Smooth muscle cell (in vitro differentiated cells): ENCODE measurements around the gene FAM83F. TPM values are rescaled to one million over a fixed set of nuclear protein-coding genes. Genes with fewer than 3 reads are reported as not detected.

Experiments
- DNase-seq: peaks from one replicate; lab custom pipeline; 2025; ENCODE audit not compliant: unreplicated experiment; lab: John Stamatoyannopoulos, UW
- H2AFZ ChIP-seq: fragments of 200-600 bp; sonication (generic); 2 replicates; pipeline ENCODE4 v1.6.0; 2016; ENCODE audit warnings: antibody characterized with exemption, low read depth, mild to moderate bottlenecking
- H3F3A ChIP-seq: fragments of 200-600 bp; sonication (generic); 2 replicates; pipeline ENCODE4 v1.6.0; 2017; ENCODE audit warnings: antibody characterized with exemption, low read depth
- H3K27ac ChIP-seq: fragments of 200-600 bp; sonication (generic); 2 replicates; pipeline ENCODE4 v1.5.1; 2016; ENCODE audit warnings: low read depth, mild to moderate bottlenecking
- H3K27me3 ChIP-seq: fragments of 200-600 bp; sonication (generic); 2 replicates; pipeline ENCODE4 v1.6.1; 2016; ENCODE audit warnings: low read depth, mild to moderate bottlenecking
- H3K36me3 ChIP-seq: fragments of 200-600 bp; sonication (generic); 2 replicates; pipeline ENCODE4 v1.5.1; 2016; ENCODE audit warnings: low read depth
- H3K4me1 ChIP-seq: fragments of 200-600 bp; sonication (generic); 2 replicates; pipeline ENCODE4 v1.5.1; 2016; ENCODE audit warnings: low read depth
- H3K4me2 ChIP-seq: fragments of 200-600 bp; sonication (generic); 2 replicates; pipeline ENCODE4 v1.6.0; 2016; ENCODE audit warnings: mild to moderate bottlenecking
- H3K4me3 ChIP-seq: fragments of 200-600 bp; sonication (generic); 2 replicates; pipeline ENCODE4 v1.5.1; 2016; ENCODE audit warnings: mild to moderate bottlenecking
- H3K79me2 ChIP-seq: fragments of 200-600 bp; sonication (generic); 2 replicates; pipeline ENCODE4 v1.6.0; 2016; ENCODE audit warnings: low read depth, mild to moderate bottlenecking
- H3K9ac ChIP-seq: fragments of 200-600 bp; sonication (generic); 2 replicates; pipeline ENCODE4 v1.6.0; 2016; ENCODE audit warnings: low read depth
- H3K9me3 ChIP-seq: fragments of 200-600 bp; sonication (generic); replicated peaks from 2 replicates; pipeline ENCODE4 v1.5.1; 2016; ENCODE audit warnings: low read depth
- H4K20me1 ChIP-seq: fragments of 200-600 bp; sonication (generic); 2 replicates; pipeline ENCODE4 v1.6.0; 2016; ENCODE audit warnings: low read depth
- WGBS: methylation state at CpG from one replicate; pipeline ENCODE4 v1.1.7; 2016; ENCODE audit warnings: low lambda C conversion rate; 5-methylcytosine and 5-hydroxymethylcytosine counted together
- polyA plus RNA-seq: library from polyadenylated mRNA; unstranded; fragments of >200 nt; fragmentation: Nextera tagmentation; extraction: Ambion mirVana; gene quantifications from 2 replicates; pipeline ENCODE4 v1.2.1, GENCODE V29; 2016
- total RNA-seq: library from RNA; depleted of rRNA; stranded (reverse); fragments of >200 nt; gene quantifications from 2 replicates; pipeline ENCODE4 v1.2.3, GENCODE V29; 2014
- TF ChIP-seq, protein P1 (sequence below): fragments of 200-600 bp; sonication (generic); IDR thresholded peaks from 2 replicates; pipeline ENCODE4 v1.5.1; 2017; ENCODE audit warnings: borderline replicate concordance, mild to moderate bottlenecking, antibody characterized with exemption; ENCODE audit not compliant: insufficient read depth, poor library complexity, severe bottlenecking

Gene FAM83F
- total and polyA plus RNA-seq, 2 experiments from 2014 or later, result 1.4 to 1.6 TPM

DNA sequence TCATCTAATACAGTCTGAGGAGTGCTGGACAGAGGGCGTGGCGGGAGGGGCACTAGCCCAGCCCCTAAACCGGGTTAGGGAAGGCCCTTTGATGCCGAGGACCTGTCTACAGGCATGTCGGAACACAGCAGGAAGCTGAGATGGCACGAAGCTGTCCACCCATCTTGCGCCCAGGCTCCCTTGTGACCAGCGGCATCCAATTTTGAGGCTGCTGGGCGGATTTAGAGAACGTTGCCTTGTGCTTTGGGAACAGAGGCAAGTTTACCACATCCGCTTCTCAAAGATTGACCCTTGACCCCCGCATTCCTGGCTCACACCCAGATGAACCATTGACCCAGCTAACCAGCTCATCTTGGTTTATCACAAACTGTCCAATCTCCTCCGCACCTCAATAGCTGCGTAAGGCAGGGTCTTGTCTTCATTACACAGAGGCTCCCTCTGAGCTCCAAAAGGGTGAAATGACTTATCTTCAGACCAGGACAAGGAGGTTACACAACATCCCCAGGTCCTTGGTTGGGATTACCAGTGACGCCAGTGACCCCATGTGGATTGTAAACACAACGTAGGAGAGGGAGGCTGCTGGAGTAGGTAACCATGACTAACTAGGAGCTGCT, 4.5 kb downstream of the FAM83F start:
- no peaks in the 10 kb centered on the region for H3K9me3 ChIP-seq
- H3K27me3 ChIP-seq, result peaks cover 20% of the 10 kb centered on the region
- no peak overlapping the region for H3K27ac ChIP-seq
- no peak overlapping the region for H3K9ac ChIP-seq
- TF ChIP-seq, protein P1, sequence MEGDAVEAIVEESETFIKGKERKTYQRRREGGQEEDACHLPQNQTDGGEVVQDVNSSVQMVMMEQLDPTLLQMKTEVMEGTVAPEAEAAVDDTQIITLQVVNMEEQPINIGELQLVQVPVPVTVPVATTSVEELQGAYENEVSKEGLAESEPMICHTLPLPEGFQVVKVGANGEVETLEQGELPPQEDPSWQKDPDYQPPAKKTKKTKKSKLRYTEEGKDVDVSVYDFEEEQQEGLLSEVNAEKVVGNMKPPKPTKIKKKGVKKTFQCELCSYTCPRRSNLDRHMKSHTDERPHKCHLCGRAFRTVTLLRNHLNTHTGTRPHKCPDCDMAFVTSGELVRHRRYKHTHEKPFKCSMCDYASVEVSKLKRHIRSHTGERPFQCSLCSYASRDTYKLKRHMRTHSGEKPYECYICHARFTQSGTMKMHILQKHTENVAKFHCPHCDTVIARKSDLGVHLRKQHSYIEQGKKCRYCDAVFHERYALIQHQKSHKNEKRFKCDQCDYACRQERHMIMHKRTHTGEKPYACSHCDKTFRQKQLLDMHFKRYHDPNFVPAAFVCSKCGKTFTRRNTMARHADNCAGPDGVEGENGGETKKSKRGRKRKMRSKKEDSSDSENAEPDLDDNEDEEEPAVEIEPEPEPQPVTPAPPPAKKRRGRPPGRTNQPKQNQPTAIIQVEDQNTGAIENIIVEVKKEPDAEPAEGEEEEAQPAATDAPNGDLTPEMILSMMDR, result no peak
- H3K36me3 ChIP-seq, result no peaks in the 10 kb centered on the region
- H3K79me2 ChIP-seq, result no peaks in the 10 kb centered on the region
- peaks cover 9% of the 10 kb centered on the region for H3F3A ChIP-seq
- H3K4me2 ChIP-seq, result no peak overlapping the region
- WGBS, result 79% methylated on average over 16 of the region's 16 CpGs
- no peak overlapping the region for H2AFZ ChIP-seq
- peaks cover 4% of the 10 kb centered on the region for H4K20me1 ChIP-seq
- peaks cover 61% of the 10 kb centered on the region for H3K4me1 ChIP-seq
- no peak overlapping the region for H3K4me3 ChIP-seq
- no peak for DNase-seq

DNA sequence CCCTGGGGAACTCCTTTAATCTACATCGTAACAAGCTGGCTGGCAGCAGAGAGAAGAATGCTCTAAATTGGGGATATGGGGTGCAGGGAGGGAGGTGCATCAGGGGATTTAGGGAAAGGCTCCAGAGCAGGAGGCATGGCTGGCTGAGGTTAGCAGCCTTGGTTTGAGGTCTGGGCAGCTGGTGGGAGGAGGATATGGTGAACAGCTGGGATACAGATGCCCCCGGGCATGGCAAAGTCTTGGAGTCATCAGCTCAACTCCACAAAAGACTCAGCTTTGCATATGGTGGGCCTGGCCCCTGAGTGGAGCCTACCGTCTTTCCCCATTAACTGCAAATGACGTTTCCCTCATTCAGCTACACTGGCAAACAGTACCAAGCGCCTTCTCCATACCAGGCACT, 5.4 kb downstream of the FAM83F start:
- peaks cover 9% of the 10 kb centered on the region for H3F3A ChIP-seq
- H3K4me1 ChIP-seq, result peaks cover 60% of the 10 kb centered on the region
- H3K9me3 ChIP-seq, result no peaks in the 10 kb centered on the region
- no peak overlapping the region for H3K27ac ChIP-seq
- no peak overlapping the region for H2AFZ ChIP-seq
- WGBS, result 91% methylated on average over 5 of the region's 5 CpGs
- peaks cover 16% of the 10 kb centered on the region for H3K27me3 ChIP-seq
- TF ChIP-seq, protein P1, result no peak
- H3K79me2 ChIP-seq, result no peaks in the 10 kb centered on the region
- H3K4me2 ChIP-seq, result no peak overlapping the region
- peaks cover 5% of the 10 kb centered on the region for H4K20me1 ChIP-seq
- DNase-seq, result no peak
- H3K36me3 ChIP-seq, result no peaks in the 10 kb centered on the region
- no peak overlapping the region for H3K9ac ChIP-seq
- no peak overlapping the region for H3K4me3 ChIP-seq

DNA sequence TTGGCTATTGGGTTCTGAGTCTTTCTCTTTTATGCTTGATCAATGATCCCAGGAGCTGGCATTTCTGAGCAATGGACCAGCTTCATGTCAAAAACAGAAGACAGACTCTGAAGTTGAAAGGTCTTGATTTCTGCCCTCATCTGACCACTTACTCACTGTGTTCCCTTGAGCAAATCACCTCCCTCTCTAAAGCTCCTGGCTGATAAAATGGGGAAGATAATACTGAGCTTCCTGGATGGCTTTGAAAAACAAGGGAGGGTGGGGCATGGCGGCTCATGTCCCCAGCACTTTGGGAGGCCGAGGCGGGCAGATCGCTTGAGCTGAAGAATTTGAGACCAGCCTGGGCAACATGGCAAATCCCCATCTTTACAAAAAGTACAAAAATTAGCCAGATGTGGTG, 6.4 kb downstream of the FAM83F start:
- no peaks in the 10 kb centered on the region for H3K79me2 ChIP-seq
- no peak overlapping the region for H3K4me2 ChIP-seq

More for the DNA sequence above, 6.4 kb downstream of the FAM83F start:
- Histone ChIP-seq H3K27ac (no peak overlapping the region), H3F3A (peaks cover 7% of the 10 kb centered on the region), H3K9ac (no peak overlapping the region), H3K4me1 (peaks cover 54% of the 10 kb centered on the region), H4K20me1 (peaks cover 9% of the 10 kb centered on the region), H2AFZ (no peak overlapping the region), H3K36me3 (no peaks in the 10 kb centered on the region), H3K27me3 (peaks cover 7% of the 10 kb centered on the region), H3K9me3 (no peaks in the 10 kb centered on the region), H3K4me3 (no peak overlapping the region)
- no peak for DNase-seq
- WGBS, result 66% methylated on average over 4 of the region's 4 CpGs
- TF ChIP-seq, protein P1, result no peak
